IMR-90 (cell line): Measurements from ENCODE around the gene DLEU7. TPM values are rescaled to one million over a fixed set of nuclear protein-coding genes. Genes with fewer than 3 reads are reported as not detected.

Experiments used
- ATAC-seq: fragments of 200-7000 bp; cut with Tn5 transposase; 2 replicates; pipeline ENCODE4 v1.9.1; 2020; ENCODE audit warnings: low read depth, mild to moderate bottlenecking, moderate library complexity
- BruUV-seq: library from RNA; stranded (reverse); fragments of 400-500 nt; replicated peaks from 2 replicates; lab custom pipeline; 2021; lab: Mats Ljungman, UMichigan
- CTCF ChIA-PET: fragments of 300-600 bp; formaldehyde crosslinking; extraction: SDS; loops from one replicate; lab custom pipeline; 2021; ENCODE audit warnings: antibody characterized with exemption; lab: Yijun Ruan, JAX
- POLR2A ChIA-PET: fragments of 300-600 bp; sonication (Branson Sonifier 250); formaldehyde crosslinking; loops from one replicate; lab custom pipeline; 2022; ENCODE audit warnings: antibody characterized with exemption; ENCODE audit not compliant: unreplicated experiment; lab: Charles Lee
- DNase-seq: peaks from one replicate; pipeline ENCODE4 v3.0.0; 2013
- H2AFZ ChIP-seq: replicated peaks from 2 replicates; pipeline ENCODE3; 2013; ENCODE audit warnings: low read length, mild to moderate bottlenecking; ENCODE audit not compliant: poor library complexity
- H2AK5ac ChIP-seq: 2 replicates; pipeline ENCODE4 v1.6.1; 2013; ENCODE audit warnings: low read depth, low read length, inconsistent platforms
- H2AK9ac ChIP-seq: replicated peaks from 2 replicates; pipeline ENCODE3; 2013; ENCODE audit warnings: mild to moderate bottlenecking, low read depth, low read length, moderate library complexity; ENCODE audit not compliant: poor library complexity
- H2BK120ac ChIP-seq: 2 replicates; pipeline ENCODE4 v1.6.1; 2013; ENCODE audit warnings: low read depth, low read length, inconsistent platforms
- H2BK15ac ChIP-seq: 3 replicates; pipeline ENCODE4 v1.6.1; 2013; ENCODE audit warnings: low read depth, low read length, inconsistent platforms
- H2BK20ac ChIP-seq: 2 replicates; pipeline ENCODE4 v1.6.1; 2013; ENCODE audit warnings: low read depth, mild to moderate bottlenecking, inconsistent platforms, low read length, moderate library complexity
- H2BK5ac ChIP-seq: 2 replicates; pipeline ENCODE4 v1.6.1; 2013; ENCODE audit warnings: mild to moderate bottlenecking, low read depth, low read length, inconsistent platforms; ENCODE audit not compliant: poor library complexity, severe bottlenecking
- H3K14ac ChIP-seq: replicated peaks from 2 replicates; pipeline ENCODE4 v1.6.1; 2013; ENCODE audit warnings: low read depth, low read length, inconsistent platforms
- H3K18ac ChIP-seq: 2 replicates; pipeline ENCODE4 v1.6.1; 2013; ENCODE audit warnings: low read depth, low read length, control low read depth
- H3K23ac ChIP-seq: 2 replicates; pipeline ENCODE4 v1.6.1; 2013; ENCODE audit warnings: low read depth, low read length, inconsistent platforms
- H3K27ac ChIP-seq: 2 replicates; pipeline ENCODE4 v1.5.1; 2013; ENCODE audit warnings: mild to moderate bottlenecking, control low read depth, low read length; ENCODE audit not compliant: insufficient read depth
- H3K27me3 ChIP-seq: 2 replicates; pipeline ENCODE4 v1.6.1; 2013; ENCODE audit warnings: low read length; ENCODE audit not compliant: control insufficient read depth, insufficient read depth
- H3K36me3 ChIP-seq: 2 replicates; pipeline ENCODE4 v1.6.1; 2013; ENCODE audit warnings: low read length, mixed read lengths; ENCODE audit not compliant: control insufficient read depth, insufficient read depth
- H3K4ac ChIP-seq: 2 replicates; pipeline ENCODE4 v1.6.1; 2013; ENCODE audit warnings: low read depth, low read length, inconsistent platforms
- H3K4me1 ChIP-seq: 2 replicates; pipeline ENCODE4 v1.6.1; 2013; ENCODE audit warnings: low read length, mixed read lengths; ENCODE audit not compliant: control insufficient read depth, insufficient read depth
- H3K4me2 ChIP-seq: 2 replicates; pipeline ENCODE4 v1.6.1; 2013; ENCODE audit warnings: low read depth, mild to moderate bottlenecking, control low read depth, low read length, moderate library complexity
- H3K4me3 ChIP-seq: 2 replicates; pipeline ENCODE4 v1.5.1; 2013; ENCODE audit warnings: low read depth, mild to moderate bottlenecking, control low read depth, low read length, moderate library complexity; ENCODE audit not compliant: insufficient read depth
- H3K56ac ChIP-seq: 2 replicates; pipeline ENCODE4 v1.6.1; 2013; ENCODE audit warnings: low read length, inconsistent platforms; ENCODE audit not compliant: insufficient read depth; ENCODE audit errors: extremely low read depth
- H3K79me1 ChIP-seq, 2 experiments: 2 replicates each; pipeline ENCODE4 v1.6.1; 2013; ENCODE audit warnings: low read length in 2 of 2, inconsistent platforms in 1 of 2, low read depth in 1 of 2
- H3K9ac ChIP-seq: 2 replicates; pipeline ENCODE4 v1.6.1; 2013; ENCODE audit warnings: low read depth, low read length, control low read depth
- H3K9me1 ChIP-seq: 2 replicates; pipeline ENCODE4 v1.6.1; 2013; ENCODE audit warnings: low read length, inconsistent platforms; ENCODE audit not compliant: insufficient read depth
- H3K9me3 ChIP-seq: 2 replicates; pipeline ENCODE4 v1.6.1; 2013; ENCODE audit warnings: low read length; ENCODE audit not compliant: control insufficient read depth, insufficient read depth
- H4K20me1 ChIP-seq: 2 replicates; pipeline ENCODE4 v1.6.1; 2013; ENCODE audit warnings: low read length, inconsistent platforms; ENCODE audit not compliant: insufficient read depth
- H4K5ac ChIP-seq: 2 replicates; pipeline ENCODE4 v1.6.1; 2013; ENCODE audit warnings: mild to moderate bottlenecking, low read depth, low read length, control low read depth
- H4K8ac ChIP-seq, 2 experiments: 2 replicates each; pipeline ENCODE4 v1.6.1; 2013; ENCODE audit warnings: low read depth in 2 of 2, low read length in 2 of 2, control low read depth in 1 of 2, inconsistent platforms in 1 of 2
- H4K91ac ChIP-seq: 2 replicates; pipeline ENCODE4 v1.6.1; 2013; ENCODE audit warnings: low read depth, low read length, inconsistent platforms; ENCODE audit not compliant: insufficient read depth
- BHLHE40 ChIP-seq: fragments of 150-350 bp; IDR thresholded peaks from 2 replicates; pipeline ENCODE4 v1.6.1; 2016; ENCODE audit warnings: mild to moderate bottlenecking, low read depth, low read length
- CEBPB ChIP-seq: IDR thresholded peaks from 2 replicates; pipeline ENCODE4 v1.6.1; 2012; ENCODE audit warnings: low read depth, low read length, improper control_type of control experiment
- CHD1 ChIP-seq: IDR thresholded peaks from 2 replicates; pipeline ENCODE4 v1.6.1; 2012; ENCODE audit warnings: low read depth, low read length, improper control_type of control experiment
- CTCF ChIP-seq: conservative IDR thresholded peaks from 2 replicates; pipeline ENCODE4 v1.5.1; 2012; ENCODE audit warnings: mild to moderate bottlenecking, low read depth, low read length, improper control_type of control experiment
- ELK1 ChIP-seq: fragments of 150-350 bp; IDR thresholded peaks from 2 replicates; pipeline ENCODE4 v1.6.1; 2016; ENCODE audit warnings: low read depth, mild to moderate bottlenecking, low read length, moderate library complexity, borderline replicate concordance
- FOS ChIP-seq: fragments of 150-350 bp; IDR thresholded peaks from 2 replicates; pipeline ENCODE4 v1.6.1; 2016; ENCODE audit warnings: low read depth, low read length
- MAFK ChIP-seq: IDR thresholded peaks from 2 replicates; pipeline ENCODE4 v1.6.1; 2012; ENCODE audit warnings: low read depth, low read length, improper control_type of control experiment
- MAZ ChIP-seq: IDR thresholded peaks from 2 replicates; pipeline ENCODE4 v1.6.1; 2012; ENCODE audit warnings: low read depth, mild to moderate bottlenecking, low read length, improper control_type of control experiment, moderate library complexity, borderline replicate concordance
- MXI1 ChIP-seq: IDR thresholded peaks from 2 replicates; pipeline ENCODE4 v1.6.1; 2012; ENCODE audit warnings: low read depth, mild to moderate bottlenecking, low read length, moderate library complexity, borderline replicate concordance
- NFE2L2 ChIP-seq: fragments of 150-350 bp; IDR thresholded peaks from 2 replicates; pipeline ENCODE4 v1.6.1; 2016; ENCODE audit warnings: low read depth, mild to moderate bottlenecking, low read length
- POLR2A ChIP-seq: IDR thresholded peaks from 2 replicates; pipeline ENCODE4 v1.6.1; 2012; ENCODE audit warnings: mild to moderate bottlenecking, low read depth, low read length
- RAD21 ChIP-seq: IDR thresholded peaks from 2 replicates; pipeline ENCODE4 v1.6.1; 2012; ENCODE audit warnings: low read length, improper control_type of control experiment
- RCOR1 ChIP-seq: IDR thresholded peaks from 2 replicates; pipeline ENCODE4 v1.6.1; 2012; ENCODE audit warnings: mild to moderate bottlenecking, low read length, improper control_type of control experiment; ENCODE audit not compliant: insufficient replicate concordance
- RFX5 ChIP-seq: IDR thresholded peaks from 2 replicates; pipeline ENCODE4 v1.8.0; 2012; ENCODE audit warnings: low read depth, mild to moderate bottlenecking, low read length, moderate library complexity
- SMC3 ChIP-seq: fragments of 150-350 bp; IDR thresholded peaks from 2 replicates; pipeline ENCODE4 v1.6.1; 2016; ENCODE audit warnings: low read depth, mild to moderate bottlenecking, antibody characterized with exemption, low read length, moderate library complexity
- USF2 ChIP-seq: fragments of 150-350 bp; IDR thresholded peaks from 2 replicates; pipeline ENCODE4 v1.6.1; 2017; ENCODE audit warnings: mild to moderate bottlenecking, antibody characterized with exemption, low read length, low read depth
- WGBS, 2 experiments: methylation state at CpG; one replicate each; pipeline versions ENCODE4 v1.1.5 to v1.1.7; 2013; ENCODE audit warnings: missing lambda C conversion rate in 2 of 2; ENCODE audit not compliant: insufficient read length in 1 of 2; ENCODE audit errors: extremely low coverage in 2 of 2; 5-methylcytosine and 5-hydroxymethylcytosine counted together
- dilution Hi-C: fragments of 300-500 bp; cut with HindIII; formaldehyde crosslinking; loops from one replicate; pipeline ENCODE4 v1.14.3; 2018; ENCODE audit warnings: low sequenced_read_pairs; ENCODE audit not compliant: unreplicated experiment
- in situ Hi-C: fragments of 300-500 bp; cut with MboI; formaldehyde crosslinking; loops from 3 replicates; pipeline ENCODE4 v1.14.3; 2019; ENCODE audit warnings: low sequenced_read_pairs, inconsistent platforms, mixed read lengths
- intact Hi-C: fragments of 100-400 bp; cut with micrococcal nuclease; formaldehyde crosslinking; loops from 2 replicates; pipeline ENCODE4 v1.10.0; 2022
- polyA plus RNA-seq, 3 experiments: library from polyadenylated mRNA; depleted of rRNA; stranded (reverse); fragments of >200 nt; gene quantifications; 2 replicates each; pipeline ENCODE4 v1.2.3, GENCODE V29; 2012; ENCODE audit warnings: low replicate concordance in 1 of 3
- total RNA-seq: library from RNA; depleted of rRNA; stranded (reverse); fragments of >200 nt; gene quantifications from 2 replicates; pipeline ENCODE4 v1.2.3, GENCODE V29; 2012

DLEU7 gene
- total and polyA plus RNA-seq, 2 of the 4 experiments (the other 2 are of a cell fraction): not detected

GRCh38 chr13:50850445-50850844, 7.0 kb upstream of the DLEU7 start:
- Histone ChIP-seq H2BK120ac (no peak overlapping the region), H3K4me2 (no peak overlapping the region), H3K79me1 (no peaks in the 10 kb centered on the region), H3K23ac (no peak overlapping the region), H3K9me3 (no peaks in the 10 kb centered on the region), H3K4ac (no peak overlapping the region), H2BK5ac (no peak overlapping the region), H2AK5ac (no peak overlapping the region), H3K56ac (no peak overlapping the region), H3K27me3 (peaks cover 5% of the 10 kb centered on the region), H3K27ac (no peak overlapping the region), H3K4me3 (no peak overlapping the region), H3K4me1 (no peaks in the 10 kb centered on the region), H2BK15ac (no peak overlapping the region), H4K5ac (no peak overlapping the region), H3K9ac (no peak overlapping the region), H3K14ac (no peak overlapping the region), H4K20me1 (no peaks in the 10 kb centered on the region), H4K8ac (no peak overlapping the region), H4K91ac (no peak overlapping the region), H2AK9ac (no peak overlapping the region), H3K36me3 (no peaks in the 10 kb centered on the region), H3K9me1 (no peaks in the 10 kb centered on the region), H3K18ac (no peak overlapping the region), H2AFZ (no peak overlapping the region), H2BK20ac (no peak overlapping the region)
- ChIA-PET CTCF (no interaction called here), POLR2A (no interaction called here)
- ATAC-seq (no peak), DNase-seq (no peak)
- TF ChIP-seq USF2 (no peak), MAFK (no peak), RAD21 (no peak), BHLHE40 (no peak), SMC3 (no peak), MAZ (no peak), NFE2L2 (no peak), CTCF (no peak), MXI1 (no peak), CHD1 (no peak), FOS (no peak), CEBPB (no peak), ELK1 (no peak), RCOR1 (no peak), RFX5 (no peak), POLR2A (no peak)
- intact Hi-C loops (no loop called here), dilution Hi-C loops (no loop called here), in situ Hi-C loops (no loop called here)
- no TSS peak for BruUV-seq
- no CpG with 5 or more reads among the region's 2 CpGs for WGBS, 2 experiments
